ENCODE data around the gene BMAL2. TPM values are rescaled to one million over a fixed set of nuclear protein-coding genes. Genes with fewer than 3 reads are reported as not detected.

Gene BMAL2
- total and polyA plus RNA-seq, 2 donors (not counting 1 experiment from before 2014, with no cell fraction given): 15.5 to 44.9 TPM

GRCh38 chr12:27291862-27292261 is 40.8 kb upstream of the BMAL2 start:
- Histone ChIP-seq H4K20me1 (ENCODE audit: control insufficient read depth, extremely low read depth, insufficient read depth, low read length) (no peaks in the 10 kb centered on the region), H3K4me3 (replicated peaks in 1 of 4; ENCODE audit: control extremely low read depth in 1 of 4, insufficient read depth in 1 of 4, low read depth in 3 of 4, low read length in 4 of 4) (no peak overlapping the region), H3K79me2 (ENCODE audit: control insufficient read depth, insufficient read depth, low read length) (no peaks in the 10 kb centered on the region), H3K36me3 (ENCODE audit: control insufficient read depth, insufficient read depth, low read length) (no peaks in the 10 kb centered on the region), H3K27me3 (ENCODE audit: control insufficient read depth, insufficient read depth, low read length) (no peaks in the 10 kb centered on the region), H3K4me2 (ENCODE audit: extremely low read depth, insufficient read depth, low read length) (no peak overlapping the region), H3K27ac (ENCODE audit: insufficient read depth, low read length) (no peak overlapping the region), H2AFZ (ENCODE audit: low read length) (no peak overlapping the region), H3K4me1 (ENCODE audit: control insufficient read depth, extremely low read depth, insufficient read depth, low read length) (no peaks in the 10 kb centered on the region), H3K9ac (ENCODE audit: insufficient read depth, low read length) (no peak overlapping the region), H3K9me3 (ENCODE audit: control insufficient read depth, insufficient read depth, low read depth, low read length) (no peaks in the 10 kb centered on the region)
- DNase-seq (ENCODE audit: low read depth in 2 of 2): peak in 1 of 2 donors; percentile 50
- TF ChIP-seq CTCF (conservative IDR thresholded peaks at IDR 0.05 in 1 of 2, IDR thresholded peaks at IDR 0.05 in 1 of 2; ENCODE audit: low read depth in 1 of 2, low read length in 2 of 2): no peak
- TF ChIP-seq EZH2 (IDR thresholded peaks at IDR 0.05; ENCODE audit: low read length, missing control alignments): no peak

- H3K4me2 ChIP-seq (ENCODE audit: extremely low read depth, insufficient read depth, low read length): no peak overlapping the region
- H3K79me2 ChIP-seq (ENCODE audit: control insufficient read depth, insufficient read depth, low read length): no peaks in the 10 kb centered on the region
- DNase-seq (ENCODE audit: low read depth in 2 of 2): no peak
- no peak overlapping the region for H3K4me3 ChIP-seq (replicated peaks in 1 of 4; ENCODE audit: control extremely low read depth in 1 of 4, insufficient read depth in 1 of 4, low read depth in 3 of 4, low read length in 4 of 4)
- TF ChIP-seq CTCF (conservative IDR thresholded peaks at IDR 0.05 in 1 of 2, IDR thresholded peaks at IDR 0.05 in 1 of 2; ENCODE audit: low read depth in 1 of 2, low read length in 2 of 2): no peak
- no peak for TF ChIP-seq EZH2 (IDR thresholded peaks at IDR 0.05; ENCODE audit: low read length, missing control alignments)
- no peaks in the 10 kb centered on the region for H3K9me3 ChIP-seq (ENCODE audit: control insufficient read depth, insufficient read depth, low read depth, low read length)
- H3K27me3 ChIP-seq (ENCODE audit: control insufficient read depth, insufficient read depth, low read length): no peaks in the 10 kb centered on the region
- no peak overlapping the region for H3K9ac ChIP-seq (ENCODE audit: insufficient read depth, low read length)
- no peak overlapping the region for H2AFZ ChIP-seq (ENCODE audit: low read length)
- no peaks in the 10 kb centered on the region for H3K4me1 ChIP-seq (ENCODE audit: control insufficient read depth, extremely low read depth, insufficient read depth, low read length)
- no peak overlapping the region for H3K27ac ChIP-seq (ENCODE audit: insufficient read depth, low read length)
- H4K20me1 ChIP-seq (ENCODE audit: control insufficient read depth, extremely low read depth, insufficient read depth, low read length): no peaks in the 10 kb centered on the region
- no peaks in the 10 kb centered on the region for H3K36me3 ChIP-seq (ENCODE audit: control insufficient read depth, insufficient read depth, low read length)
These were observed 39.9 kb upstream of the BMAL2 start for GRCh38 chr12:27292718-27293117.

- peak; percentile 68 to 70 for DNase-seq (ENCODE audit: low read depth in 2 of 2)
These were observed 39.2 kb upstream of the BMAL2 start for GRCh38 chr12:27293463-27293862.

More at GRCh38 chr12:27293463-27293862, 39.2 kb upstream of the BMAL2 start:
- Histone ChIP-seq H3K27ac (ENCODE audit: insufficient read depth, low read length) (no peak overlapping the region), H3K27me3 (ENCODE audit: control insufficient read depth, insufficient read depth, low read length) (no peaks in the 10 kb centered on the region), H3K9ac (ENCODE audit: insufficient read depth, low read length) (no peak overlapping the region), H3K79me2 (ENCODE audit: control insufficient read depth, insufficient read depth, low read length) (no peaks in the 10 kb centered on the region), H4K20me1 (ENCODE audit: control insufficient read depth, extremely low read depth, insufficient read depth, low read length) (no peaks in the 10 kb centered on the region), H3K4me1 (ENCODE audit: control insufficient read depth, extremely low read depth, insufficient read depth, low read length) (no peaks in the 10 kb centered on the region), H3K36me3 (ENCODE audit: control insufficient read depth, insufficient read depth, low read length) (no peaks in the 10 kb centered on the region), H3K9me3 (ENCODE audit: control insufficient read depth, insufficient read depth, low read depth, low read length) (no peaks in the 10 kb centered on the region), H2AFZ (ENCODE audit: low read length) (no peak overlapping the region), H3K4me2 (ENCODE audit: extremely low read depth, insufficient read depth, low read length) (no peak overlapping the region), H3K4me3 (replicated peaks in 1 of 4; ENCODE audit: control extremely low read depth in 1 of 4, insufficient read depth in 1 of 4, low read depth in 3 of 4, low read length in 4 of 4) (no peak overlapping the region)
- no peak for TF ChIP-seq EZH2 (IDR thresholded peaks at IDR 0.05; ENCODE audit: low read length, missing control alignments)
- TF ChIP-seq CTCF (conservative IDR thresholded peaks at IDR 0.05 in 1 of 2, IDR thresholded peaks at IDR 0.05 in 1 of 2; ENCODE audit: low read depth in 1 of 2, low read length in 2 of 2): no peak

All from fibroblast of lung (primary cell).